NCI-H524 (cell line): ENCODE results near the gene WDR90.
A peak's percentile ranks its signal among the peaks of the same experiment; 100 is the strongest.

ENCODE experiments used
- DNase-seq, 2 experiments: peaks; one replicate each; lab custom pipeline; 2025; lab: John Stamatoyannopoulos, UW

The WDR90 gene

DNA sequence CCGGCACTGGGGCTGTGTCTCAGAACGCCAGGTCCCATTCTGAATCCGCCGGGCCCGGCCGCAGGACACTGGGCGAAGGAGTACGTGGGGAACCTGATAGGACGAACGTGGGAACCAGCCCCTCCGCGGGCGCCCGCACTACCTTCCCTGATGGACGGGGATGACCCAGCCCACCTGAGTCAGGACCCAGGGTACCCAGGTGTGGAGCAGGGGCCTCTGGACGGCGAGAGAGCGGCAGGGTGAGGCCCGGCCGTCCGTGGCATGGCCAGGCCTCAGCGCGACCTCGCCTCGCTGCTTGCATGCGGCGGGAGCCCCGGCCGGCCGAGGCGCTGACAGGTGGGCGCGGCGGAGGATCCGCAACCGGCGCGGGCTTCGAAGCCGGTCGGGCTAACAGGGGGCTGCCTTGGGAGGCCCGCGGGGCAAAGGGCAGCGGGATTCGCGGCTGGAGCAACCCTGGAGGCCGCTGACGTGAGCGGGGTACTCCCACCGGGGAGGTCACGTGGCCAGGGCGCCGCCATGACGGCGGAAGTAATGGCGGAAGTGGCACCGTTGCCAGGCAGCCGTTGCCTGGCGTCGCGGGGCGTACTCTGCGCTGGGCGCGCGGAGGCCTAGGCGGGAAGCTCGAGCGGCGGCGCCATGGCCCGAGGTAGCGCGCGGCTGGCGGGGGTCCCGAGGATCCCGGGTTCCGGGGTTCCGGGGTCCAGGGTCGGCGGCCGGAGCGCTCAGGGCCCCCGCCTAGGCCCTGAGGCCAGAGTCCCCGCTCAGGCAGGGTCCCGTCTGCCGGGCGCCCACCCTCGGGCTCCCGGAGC lies at the start of gene WDR90:
TSS of gene WDR90 (plus strand) at position 585 of the 809 bp plus-strand sequence. CDS start at position 637, 52 bp downstream.
- DNase-seq, result peak; percentile 63 to 90

DNA sequence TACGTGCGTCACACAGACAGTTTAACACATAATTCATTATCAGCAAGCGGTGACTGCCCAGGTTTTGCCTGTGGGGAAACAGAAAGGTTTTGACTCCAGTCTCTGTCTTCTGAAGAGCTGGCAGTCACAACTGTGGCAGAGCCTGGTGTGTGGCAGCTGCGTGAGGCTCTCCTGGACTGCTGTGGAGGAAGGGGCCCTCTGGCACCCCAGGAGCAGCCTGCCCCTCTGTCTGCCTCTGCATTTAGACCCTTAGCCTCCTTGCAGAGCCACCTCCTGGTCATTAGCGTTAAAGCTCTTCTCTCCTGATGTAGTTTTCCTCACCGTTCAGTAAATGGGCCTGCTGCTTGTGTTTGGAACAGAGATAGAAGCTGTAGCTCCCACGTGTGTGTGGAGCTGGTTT lies 48.4 kb upstream of the WDR90 start:
- DNase-seq, result peak; percentile 32 to 78

- DNase-seq, result no peak
These were observed 45.2 kb upstream of the WDR90 start for GRCh38 chr16:603933-604332.

- peak; percentile 97 to 99 for DNase-seq
These were observed 42.4 kb upstream of the WDR90 start for GRCh38 chr16:606656-607307.

- DNase-seq, result no peak
These were observed 41.1 kb upstream of the WDR90 start for GRCh38 chr16:608019-608418.

DNA sequence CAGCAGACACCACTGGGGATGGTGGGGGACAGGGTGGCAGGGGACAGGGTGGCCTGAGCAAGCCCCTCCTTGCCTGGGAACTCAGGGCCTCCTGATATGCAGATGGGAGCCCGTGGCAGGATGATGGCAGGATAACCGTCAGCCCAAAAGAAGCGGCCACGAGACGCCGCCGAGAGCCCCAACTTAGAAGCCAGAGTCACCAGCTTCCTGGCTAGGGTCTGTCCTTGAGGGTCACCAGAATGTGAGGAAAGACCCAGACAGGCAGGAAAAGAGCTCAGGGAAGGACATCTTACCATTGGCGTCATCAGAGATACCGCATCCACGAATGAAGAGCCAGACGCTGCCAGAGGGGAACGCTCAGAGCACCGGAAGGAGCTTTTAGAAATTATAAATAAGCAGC lies 39.8 kb upstream of the WDR90 start:
- no peak for DNase-seq

DNA sequence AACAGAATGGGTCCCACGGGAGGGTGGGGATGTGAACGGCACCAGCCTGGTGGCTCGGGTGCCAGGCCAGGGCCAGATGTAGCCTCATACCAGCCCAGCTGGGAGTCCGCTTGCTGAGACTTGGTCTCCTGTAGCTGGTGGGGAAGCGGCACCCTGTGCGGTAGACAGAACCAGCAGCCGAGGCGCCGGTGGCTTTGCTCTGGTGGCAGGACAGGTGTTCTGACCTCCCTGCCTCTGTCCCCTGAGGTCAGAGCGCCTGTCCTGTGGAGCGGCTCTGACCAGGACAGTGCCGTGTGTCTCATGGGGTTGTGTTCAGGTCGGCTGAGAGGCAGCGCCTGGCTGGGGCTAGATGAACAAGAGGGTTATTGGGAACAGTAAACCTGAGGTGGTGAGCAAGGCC lies 39.2 kb upstream of the WDR90 start:
- DNase-seq, result no peak

DNA sequence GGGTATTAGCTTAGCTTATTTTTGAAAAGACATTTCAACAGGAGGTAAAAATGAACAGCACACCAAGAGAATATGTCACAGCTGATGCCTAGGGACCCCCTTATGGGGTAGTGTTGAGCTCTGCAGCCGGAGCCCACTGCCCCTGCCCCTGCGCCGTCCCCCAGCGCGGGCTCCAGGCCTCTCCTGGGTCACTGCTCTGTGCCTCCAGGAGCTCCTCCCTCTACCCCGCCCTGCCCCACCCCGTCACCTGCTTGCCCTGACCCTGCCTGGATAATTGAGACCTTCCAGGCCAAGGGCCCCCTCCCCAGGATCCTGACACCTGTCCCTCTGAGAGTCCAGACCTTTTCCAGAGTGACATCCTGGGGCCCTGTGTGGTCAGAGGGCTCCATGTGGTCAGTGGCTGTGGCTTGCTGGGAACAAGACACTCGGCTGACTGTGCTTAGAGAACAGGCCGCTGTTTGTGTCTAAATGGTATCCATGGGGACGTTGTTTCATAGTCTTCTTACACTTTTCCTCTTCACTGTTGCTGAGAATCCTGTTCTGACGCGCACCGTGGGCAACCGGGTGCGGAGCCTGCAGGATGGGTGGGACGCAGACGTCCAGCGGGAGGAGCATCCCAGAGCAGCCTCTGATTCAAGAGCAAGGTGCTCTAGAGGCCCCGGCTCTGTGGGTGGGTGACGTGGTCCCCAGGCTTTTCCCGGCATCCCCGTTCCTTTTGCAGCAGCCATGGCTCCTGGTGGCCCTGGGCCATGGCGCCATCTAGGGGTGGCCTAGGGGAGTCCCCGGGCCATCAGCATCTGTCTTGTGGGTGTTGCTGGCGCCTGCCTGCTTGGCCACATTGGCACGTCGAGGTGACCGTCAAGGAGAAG lies 38.4 kb upstream of the WDR90 start:
- DNase-seq, result peak in 1 of 2 experiments; percentile 56

DNA sequence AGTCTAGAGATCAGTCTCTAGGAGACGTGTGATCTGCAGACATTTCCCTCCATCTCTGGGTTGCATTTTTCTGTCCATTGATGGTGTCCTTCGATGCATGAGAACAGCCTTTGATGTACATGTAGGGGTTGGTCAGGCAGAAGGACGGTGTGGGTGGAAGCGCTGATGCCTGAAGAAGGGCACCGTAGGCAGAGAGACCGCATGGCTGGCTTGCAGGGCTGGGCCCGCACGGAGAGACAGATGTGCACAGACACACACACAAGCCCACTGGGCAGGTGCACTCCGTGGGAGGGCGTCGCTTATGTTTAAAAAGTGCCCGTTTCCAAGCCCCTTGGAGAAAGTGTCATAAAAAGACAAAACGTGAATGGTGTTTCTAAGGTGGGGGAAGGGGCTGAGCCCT lies 34.0 kb upstream of the WDR90 start:
- DNase-seq, result no peak

GRCh38 chr16:616733-617586 lies 32.2 kb upstream of the WDR90 start:
- DNase-seq, result no peak

DNA sequence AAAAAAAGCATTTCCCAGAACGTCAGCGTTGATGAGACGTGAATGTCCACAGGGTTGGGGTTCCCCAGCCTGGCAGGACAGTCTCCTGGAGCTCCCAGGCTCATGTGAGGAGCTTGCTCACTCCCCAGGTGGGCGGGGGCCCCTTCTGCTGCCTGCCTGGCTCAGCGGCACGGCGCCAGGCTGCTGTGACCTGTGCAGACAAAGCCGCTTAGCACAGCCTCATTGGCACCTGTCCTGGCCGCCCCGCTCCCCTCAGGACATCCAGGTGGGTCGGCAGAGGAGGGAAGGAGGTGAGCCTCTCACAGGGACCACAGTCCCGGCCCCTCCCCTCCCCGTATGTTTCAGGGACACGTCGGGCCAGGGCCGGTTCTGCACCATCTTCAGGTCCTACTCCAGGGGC lies 31.3 kb upstream of the WDR90 start:
- DNase-seq, result no peak

- no peak for DNase-seq
These were observed 29.6 kb upstream of the WDR90 start for GRCh38 chr16:619476-620100.

- no peak for DNase-seq
These were observed 28.3 kb upstream of the WDR90 start for GRCh38 chr16:620700-621525.

GRCh38 chr16:621526-622105 lies 27.5 kb upstream of the WDR90 start:
- DNase-seq, result no peak

- DNase-seq, result no peak
These were observed 26.3 kb upstream of the WDR90 start for GRCh38 chr16:622920-623280.

- DNase-seq, result no peak
These were observed 24.6 kb upstream of the WDR90 start for GRCh38 chr16:624526-625070.

- DNase-seq, result no peak
These were observed 23.8 kb upstream of the WDR90 start for GRCh38 chr16:625117-625976.

- no peak for DNase-seq
These were observed 23.0 kb upstream of the WDR90 start for GRCh38 chr16:625977-626765.
